HEK293 (cell line): ENCODE measurements around the gene SFXN3.

ENCODE experiments used
- CTCF ChIA-PET: fragments of 350-600 bp; formaldehyde crosslinking; extraction: SDS; loops from one replicate; lab custom pipeline; 2021; ENCODE audit warnings: antibody characterized with exemption; lab: Yijun Ruan, JAX
- POLR2A ChIA-PET: fragments of 300-600 bp; formaldehyde crosslinking; extraction: SDS; loops from one replicate; lab custom pipeline; 2020; ENCODE audit warnings: antibody characterized with exemption, inconsistent platforms; lab: Yijun Ruan, JAX
- H3K27ac ChIP-seq: fragments of 200-500 bp; sonication (Bioruptor generic); 2 replicates; pipeline ENCODE4 v1.5.1; 2014; ENCODE audit warnings: low read depth, low read length, control low read depth, inconsistent platforms; ENCODE audit errors: extremely low read depth
- H3K36me3 ChIP-seq, 2 experiments: fragments of 200-500 bp in 1 of 2; sonication (Bioruptor generic) in 1 of 2; 1 replicate in 1 of 2; 2 replicates in 1 of 2; pipeline ENCODE4 v1.5.1; 2014 to 2017; ENCODE audit warnings: inconsistent platforms in 2 of 2, low read length in 2 of 2; ENCODE audit not compliant: control insufficient read depth in 2 of 2, insufficient read depth in 1 of 2
- H3K4me1 ChIP-seq: fragments of 200-500 bp; sonication (Bioruptor generic); 2 replicates; pipeline ENCODE4 v1.5.1; 2014; ENCODE audit warnings: mild to moderate bottlenecking, low read length, inconsistent platforms; ENCODE audit not compliant: control insufficient read depth, insufficient read depth
- H3K4me3 ChIP-seq: 2 replicates; pipeline ENCODE4 v1.5.1; 2011; ENCODE audit warnings: low read depth, mild to moderate bottlenecking, control low read depth, low read length, moderate library complexity
- H3K9me3 ChIP-seq: fragments of 200-500 bp; sonication (Bioruptor generic); 2 replicates; pipeline ENCODE4 v1.5.1; 2014; ENCODE audit warnings: low read depth, low read length, inconsistent platforms; ENCODE audit not compliant: control insufficient read depth, insufficient read depth
- EGR2 ChIP-seq: fragments of 450-650 bp; formaldehyde crosslinking; IDR thresholded peaks from 2 replicates; pipeline ENCODE4 v1.5.1; 2016; ENCODE audit warnings: low read depth, missing biosample characterization, missing genetic modification characterization
- GLIS1 ChIP-seq: fragments of 450-650 bp; formaldehyde crosslinking; IDR thresholded peaks from 2 replicates; pipeline ENCODE4 v1.5.1; 2016; ENCODE audit warnings: missing biosample characterization, missing genetic modification characterization
- GLIS2 ChIP-seq: fragments of 450-650 bp; formaldehyde crosslinking; IDR thresholded peaks from 2 replicates; pipeline ENCODE4 v1.5.1; 2016; ENCODE audit warnings: missing biosample characterization, missing genetic modification characterization
- KLF1 ChIP-seq: fragments of 450-650 bp; formaldehyde crosslinking; IDR thresholded peaks from 2 replicates; pipeline ENCODE4 v1.5.1; 2016; ENCODE audit warnings: missing biosample characterization, missing genetic modification characterization
- KLF9 ChIP-seq: fragments of 450-650 bp; formaldehyde crosslinking; IDR thresholded peaks from 2 replicates; pipeline ENCODE4 v1.5.1; 2016; ENCODE audit warnings: missing biosample characterization, missing genetic modification characterization, low read depth
- OSR2 ChIP-seq: fragments of 450-650 bp; formaldehyde crosslinking; IDR thresholded peaks from 2 replicates; pipeline ENCODE4 v1.5.1; 2016; ENCODE audit warnings: missing biosample characterization, missing genetic modification characterization
- PBX3 ChIP-seq: sonication (generic); formaldehyde crosslinking; IDR thresholded peaks from 2 replicates; pipeline ENCODE4 v1.8.1; 2022; ENCODE audit warnings: mild to moderate bottlenecking, moderate library complexity, missing genetic modification reagents
- SP2 ChIP-seq: fragments of 450-650 bp; formaldehyde crosslinking; IDR thresholded peaks from 2 replicates; pipeline ENCODE4 v1.5.1; 2016; ENCODE audit warnings: missing biosample characterization, missing genetic modification characterization
- SP3 ChIP-seq: fragments of 450-650 bp; formaldehyde crosslinking; IDR thresholded peaks from 2 replicates; pipeline ENCODE4 v1.5.1; 2016; ENCODE audit warnings: missing biosample characterization, missing genetic modification characterization
- WT1 ChIP-seq: fragments of 450-650 bp; formaldehyde crosslinking; IDR thresholded peaks from 2 replicates; pipeline ENCODE4 v1.5.1; 2016; ENCODE audit warnings: missing biosample characterization, missing genetic modification characterization
- ZBTB17 ChIP-seq: fragments of 450-650 bp; formaldehyde crosslinking; IDR thresholded peaks from 2 replicates; pipeline ENCODE4 v1.5.1; 2016; ENCODE audit warnings: missing biosample characterization, missing genetic modification characterization
- ZBTB20 ChIP-seq: fragments of 450-650 bp; formaldehyde crosslinking; IDR thresholded peaks from 2 replicates; pipeline ENCODE4 v1.5.1; 2016; ENCODE audit warnings: missing biosample characterization, missing genetic modification characterization
- ZBTB48 ChIP-seq: fragments of 450-650 bp; formaldehyde crosslinking; IDR thresholded peaks from 2 replicates; pipeline ENCODE4 v1.5.1; 2016; ENCODE audit warnings: missing biosample characterization, missing genetic modification characterization
- ZNF223 ChIP-seq: fragments of 450-650 bp; formaldehyde crosslinking; IDR thresholded peaks from 2 replicates; pipeline ENCODE4 v1.5.1; 2016; ENCODE audit warnings: missing biosample characterization, missing genetic modification characterization
- ZNF423 ChIP-seq: fragments of 450-650 bp; formaldehyde crosslinking; IDR thresholded peaks from 2 replicates; pipeline ENCODE4 v1.5.1; 2016; ENCODE audit warnings: missing biosample characterization, missing genetic modification characterization
- ZNF501 ChIP-seq: fragments of 450-650 bp; formaldehyde crosslinking; IDR thresholded peaks from 2 replicates; pipeline ENCODE4 v1.5.1; 2016; ENCODE audit warnings: missing biosample characterization, missing genetic modification characterization
- ZNF76 ChIP-seq: fragments of 450-650 bp; formaldehyde crosslinking; IDR thresholded peaks from 2 replicates; pipeline ENCODE4; 2016; ENCODE audit warnings: low read depth, missing biosample characterization, missing genetic modification characterization, borderline replicate concordance
- ZSCAN16 ChIP-seq: fragments of 450-650 bp; formaldehyde crosslinking; IDR thresholded peaks from 2 replicates; pipeline ENCODE4 v1.5.1; 2016; ENCODE audit warnings: missing biosample characterization, missing genetic modification characterization
- ZXDB ChIP-seq: fragments of 450-650 bp; formaldehyde crosslinking; IDR thresholded peaks from 2 replicates; pipeline ENCODE4 v1.5.1; 2016; ENCODE audit warnings: missing biosample characterization, missing genetic modification characterization
- TF ChIP-seq, protein P1 (sequence below): fragments of 450-650 bp; formaldehyde crosslinking; IDR thresholded peaks from 2 replicates; pipeline ENCODE4 v1.5.1; 2016; ENCODE audit warnings: missing biosample characterization, missing genetic modification characterization
- TF ChIP-seq, protein P2 (sequence below): fragments of 450-650 bp; formaldehyde crosslinking; IDR thresholded peaks from 2 replicates; pipeline ENCODE4 v1.5.1; 2016; ENCODE audit warnings: missing biosample characterization, missing genetic modification characterization
- TF ChIP-seq, protein P3 (sequence below): fragments of 450-650 bp; formaldehyde crosslinking; conservative IDR thresholded peaks from 2 replicates; pipeline ENCODE4 v1.5.1; 2016; ENCODE audit warnings: low read depth, missing biosample characterization, missing genetic modification characterization
- TF ChIP-seq, protein P4 (sequence below): fragments of 450-650 bp; formaldehyde crosslinking; IDR thresholded peaks from 2 replicates; pipeline ENCODE4 v1.5.1; 2017; ENCODE audit warnings: missing biosample characterization, missing genetic modification characterization
- TF ChIP-seq, protein P5 (sequence below): fragments of 450-650 bp; IDR thresholded peaks from 2 replicates; pipeline ENCODE4 v1.5.1; 2018; ENCODE audit warnings: missing biosample characterization, missing genetic modification characterization

The SFXN3 gene

DNA sequence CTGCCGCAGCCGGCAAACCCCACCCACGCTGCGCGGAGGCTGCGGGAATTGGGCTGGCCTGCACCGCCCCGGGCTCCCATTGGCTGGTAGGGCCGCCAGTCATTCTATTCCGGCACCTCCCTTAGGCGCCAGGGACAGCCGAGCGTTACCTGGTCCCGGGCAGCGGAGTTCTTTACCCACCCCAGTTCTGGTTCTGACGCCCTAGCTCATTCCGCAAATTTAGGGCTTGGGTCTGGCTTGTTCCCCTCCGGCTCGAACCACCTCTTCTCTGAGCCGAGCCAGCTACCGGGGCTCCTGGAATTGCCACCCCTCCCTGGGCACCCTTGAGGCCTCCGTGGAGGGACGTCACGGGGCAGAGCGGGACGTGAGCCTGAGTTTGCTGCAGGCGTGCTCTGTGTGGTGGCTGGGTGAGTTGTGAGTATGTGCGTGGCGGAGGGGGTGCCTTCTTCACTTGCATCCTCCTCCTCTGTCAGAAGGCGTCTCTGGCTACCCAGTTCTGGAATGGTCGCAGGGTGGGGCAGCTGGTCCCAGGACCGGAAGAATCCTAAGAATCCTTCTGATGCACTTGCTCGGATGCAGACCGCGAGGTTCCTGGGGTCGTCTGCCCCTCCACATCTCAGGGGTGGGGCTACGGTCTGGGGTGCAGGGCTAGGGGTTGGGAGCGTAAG is at the start of gene SFXN3, which contains the start of gene PDZD7:
TSS of gene SFXN3 (plus strand) at position 107 of the 668 bp plus-strand sequence. CDS start 3,461 bp downstream, outside the sequence.
TSS of gene PDZD7 (minus strand) at position 2 of the 668 bp plus-strand sequence. CDS start 910 bp downstream, outside the sequence.
- peak within 1 kb of the TSS; percentile 45 for H3K4me3 ChIP-seq
- POLR2A ChIA-PET, result interaction anchor here (1.0 to 2.6 kb wide), 8 partner anchors 9 to 119 kb away, joined by 3 to 29 read pairs (median 8); partner anchors contain the start of genes KAZALD1 and SLF2
- peaks cover 0 to 7% of the 10 kb centered on the region in 2 experiments; a peak in 1 of 3 replicates for H3K36me3 ChIP-seq
- CTCF ChIA-PET, result interaction anchor here (0.6 to 6.9 kb wide), 15 partner anchors 10 to 1613 kb away, joined by 3 to 129 read pairs (median 3); partner anchors contain the start of gene LZTS2
- no peaks in the 10 kb centered on the region for H3K9me3 ChIP-seq
- peak within 1 kb of the TSS; percentile 64 for H3K27ac ChIP-seq
- H3K4me1 ChIP-seq, result peaks cover 20% of the 10 kb centered on the region
- TF ChIP-seq, protein P1, sequence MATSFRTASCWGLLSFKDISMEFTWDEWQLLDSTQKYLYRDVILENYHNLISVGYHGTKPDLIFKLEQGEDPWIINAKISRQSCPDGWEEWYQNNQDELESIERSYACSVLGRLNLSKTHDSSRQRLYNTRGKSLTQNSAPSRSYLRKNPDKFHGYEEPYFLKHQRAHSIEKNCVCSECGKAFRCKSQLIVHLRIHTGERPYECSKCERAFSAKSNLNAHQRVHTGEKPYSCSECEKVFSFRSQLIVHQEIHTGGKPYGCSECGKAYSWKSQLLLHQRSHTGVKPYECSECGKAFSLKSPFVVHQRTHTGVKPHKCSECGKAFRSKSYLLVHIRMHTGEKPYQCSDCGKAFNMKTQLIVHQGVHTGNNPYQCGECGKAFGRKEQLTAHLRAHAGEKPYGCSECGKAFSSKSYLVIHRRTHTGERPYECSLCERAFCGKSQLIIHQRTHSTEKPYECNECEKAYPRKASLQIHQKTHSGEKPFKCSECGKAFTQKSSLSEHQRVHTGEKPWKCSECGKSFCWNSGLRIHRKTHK (tag by site-specific recombination), result no peak
- TF ChIP-seq WT1 (tag by site-specific recombination) (peak; percentile 66), ZNF223 (tag by site-specific recombination) (peak; percentile 30; the same call in 1 of the 2 replicates), ZNF76 (tag by site-specific recombination) (0 out of 2 replicates have a peak, but pooled peaks have one; percentile 9), GLIS1 (tag by site-specific recombination) (peak; percentile 51; the same call in 1 of the 2 replicates), ZXDB (tag by site-specific recombination) (0 out of 2 replicates have a peak, but pooled peaks have one; percentile 11), KLF9 (tag by site-specific recombination) (no peak), OSR2 (tag by site-specific recombination) (peak; percentile 57), SP2 (tag by site-specific recombination) (peak; percentile 93), PBX3 (CRISPR knock-in tag) (peak; percentile 98), ZBTB20 (tag by site-specific recombination) (peak; percentile 95), ZNF423 (tag by site-specific recombination) (no peak), KLF1 (tag by site-specific recombination) (peak; percentile 52), SP3 (tag by site-specific recombination) (peak; percentile 83), ZSCAN16 (tag by site-specific recombination) (0 out of 2 replicates have a peak, but pooled peaks have one; percentile 16), ZBTB17 (peak; percentile 93), ZBTB48 (peak; percentile 77), EGR2 (peak; percentile 78), GLIS2 (peak; percentile 69; the same call in 1 of the 2 replicates), ZNF501 (tag by site-specific recombination) (peak; percentile 58; the same call in 1 of the 2 replicates)
- TF ChIP-seq, protein P2, sequence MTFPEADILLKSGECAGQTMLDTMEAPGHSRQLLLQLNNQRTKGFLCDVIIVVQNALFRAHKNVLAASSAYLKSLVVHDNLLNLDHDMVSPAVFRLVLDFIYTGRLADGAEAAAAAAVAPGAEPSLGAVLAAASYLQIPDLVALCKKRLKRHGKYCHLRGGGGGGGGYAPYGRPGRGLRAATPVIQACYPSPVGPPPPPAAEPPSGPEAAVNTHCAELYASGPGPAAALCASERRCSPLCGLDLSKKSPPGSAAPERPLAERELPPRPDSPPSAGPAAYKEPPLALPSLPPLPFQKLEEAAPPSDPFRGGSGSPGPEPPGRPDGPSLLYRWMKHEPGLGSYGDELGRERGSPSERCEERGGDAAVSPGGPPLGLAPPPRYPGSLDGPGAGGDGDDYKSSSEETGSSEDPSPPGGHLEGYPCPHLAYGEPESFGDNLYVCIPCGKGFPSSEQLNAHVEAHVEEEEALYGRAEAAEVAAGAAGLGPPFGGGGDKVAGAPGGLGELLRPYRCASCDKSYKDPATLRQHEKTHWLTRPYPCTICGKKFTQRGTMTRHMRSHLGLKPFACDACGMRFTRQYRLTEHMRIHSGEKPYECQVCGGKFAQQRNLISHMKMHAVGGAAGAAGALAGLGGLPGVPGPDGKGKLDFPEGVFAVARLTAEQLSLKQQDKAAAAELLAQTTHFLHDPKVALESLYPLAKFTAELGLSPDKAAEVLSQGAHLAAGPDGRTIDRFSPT (tag by site-specific recombination), result peak; percentile 66; the same call in 1 of the 2 replicates
- TF ChIP-seq, protein P3, sequence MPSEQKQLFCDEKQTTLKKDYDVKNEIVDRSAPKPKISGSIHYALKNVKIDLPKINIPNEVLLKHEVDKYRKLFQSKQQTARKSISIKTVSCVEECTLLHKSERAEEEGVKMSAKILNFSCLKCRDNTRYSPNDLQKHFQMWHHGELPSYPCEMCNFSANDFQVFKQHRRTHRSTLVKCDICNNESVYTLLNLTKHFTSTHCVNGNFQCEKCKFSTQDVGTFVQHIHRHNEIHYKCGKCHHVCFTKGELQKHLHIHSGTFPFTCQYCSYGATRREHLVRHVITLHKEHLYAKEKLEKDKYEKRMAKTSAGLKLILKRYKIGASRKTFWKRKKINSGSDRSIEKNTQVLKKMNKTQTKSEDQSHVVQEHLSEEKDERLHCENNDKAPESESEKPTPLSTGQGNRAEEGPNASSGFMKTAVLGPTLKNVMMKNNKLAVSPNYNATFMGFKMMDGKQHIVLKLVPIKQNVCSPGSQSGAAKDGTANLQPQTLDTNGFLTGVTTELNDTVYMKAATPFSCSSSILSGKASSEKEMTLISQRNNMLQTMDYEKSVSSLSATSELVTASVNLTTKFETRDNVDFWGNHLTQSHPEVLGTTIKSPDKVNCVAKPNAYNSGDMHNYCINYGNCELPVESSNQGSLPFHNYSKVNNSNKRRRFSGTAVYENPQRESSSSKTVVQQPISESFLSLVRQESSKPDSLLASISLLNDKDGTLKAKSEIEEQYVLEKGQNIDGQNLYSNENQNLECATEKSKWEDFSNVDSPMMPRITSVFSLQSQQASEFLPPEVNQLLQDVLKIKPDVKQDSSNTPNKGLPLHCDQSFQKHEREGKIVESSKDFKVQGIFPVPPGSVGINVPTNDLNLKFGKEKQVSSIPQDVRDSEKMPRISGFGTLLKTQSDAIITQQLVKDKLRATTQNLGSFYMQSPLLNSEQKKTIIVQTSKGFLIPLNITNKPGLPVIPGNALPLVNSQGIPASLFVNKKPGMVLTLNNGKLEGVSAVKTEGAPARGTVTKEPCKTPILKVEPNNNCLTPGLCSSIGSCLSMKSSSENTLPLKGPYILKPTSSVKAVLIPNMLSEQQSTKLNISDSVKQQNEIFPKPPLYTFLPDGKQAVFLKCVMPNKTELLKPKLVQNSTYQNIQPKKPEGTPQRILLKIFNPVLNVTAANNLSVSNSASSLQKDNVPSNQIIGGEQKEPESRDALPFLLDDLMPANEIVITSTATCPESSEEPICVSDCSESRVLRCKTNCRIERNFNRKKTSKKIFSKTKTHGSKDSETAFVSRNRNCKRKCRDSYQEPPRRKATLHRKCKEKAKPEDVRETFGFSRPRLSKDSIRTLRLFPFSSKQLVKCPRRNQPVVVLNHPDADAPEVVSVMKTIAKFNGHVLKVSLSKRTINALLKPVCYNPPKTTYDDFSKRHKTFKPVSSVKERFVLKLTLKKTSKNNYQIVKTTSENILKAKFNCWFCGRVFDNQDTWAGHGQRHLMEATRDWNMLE, result no peak
- TF ChIP-seq, protein P4, sequence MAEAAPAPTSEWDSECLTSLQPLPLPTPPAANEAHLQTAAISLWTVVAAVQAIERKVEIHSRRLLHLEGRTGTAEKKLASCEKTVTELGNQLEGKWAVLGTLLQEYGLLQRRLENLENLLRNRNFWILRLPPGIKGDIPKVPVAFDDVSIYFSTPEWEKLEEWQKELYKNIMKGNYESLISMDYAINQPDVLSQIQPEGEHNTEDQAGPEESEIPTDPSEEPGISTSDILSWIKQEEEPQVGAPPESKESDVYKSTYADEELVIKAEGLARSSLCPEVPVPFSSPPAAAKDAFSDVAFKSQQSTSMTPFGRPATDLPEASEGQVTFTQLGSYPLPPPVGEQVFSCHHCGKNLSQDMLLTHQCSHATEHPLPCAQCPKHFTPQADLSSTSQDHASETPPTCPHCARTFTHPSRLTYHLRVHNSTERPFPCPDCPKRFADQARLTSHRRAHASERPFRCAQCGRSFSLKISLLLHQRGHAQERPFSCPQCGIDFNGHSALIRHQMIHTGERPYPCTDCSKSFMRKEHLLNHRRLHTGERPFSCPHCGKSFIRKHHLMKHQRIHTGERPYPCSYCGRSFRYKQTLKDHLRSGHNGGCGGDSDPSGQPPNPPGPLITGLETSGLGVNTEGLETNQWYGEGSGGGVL (tag by site-specific recombination), result peak; percentile 19; the same call in 1 of the 2 replicates
- TF ChIP-seq, protein P5, sequence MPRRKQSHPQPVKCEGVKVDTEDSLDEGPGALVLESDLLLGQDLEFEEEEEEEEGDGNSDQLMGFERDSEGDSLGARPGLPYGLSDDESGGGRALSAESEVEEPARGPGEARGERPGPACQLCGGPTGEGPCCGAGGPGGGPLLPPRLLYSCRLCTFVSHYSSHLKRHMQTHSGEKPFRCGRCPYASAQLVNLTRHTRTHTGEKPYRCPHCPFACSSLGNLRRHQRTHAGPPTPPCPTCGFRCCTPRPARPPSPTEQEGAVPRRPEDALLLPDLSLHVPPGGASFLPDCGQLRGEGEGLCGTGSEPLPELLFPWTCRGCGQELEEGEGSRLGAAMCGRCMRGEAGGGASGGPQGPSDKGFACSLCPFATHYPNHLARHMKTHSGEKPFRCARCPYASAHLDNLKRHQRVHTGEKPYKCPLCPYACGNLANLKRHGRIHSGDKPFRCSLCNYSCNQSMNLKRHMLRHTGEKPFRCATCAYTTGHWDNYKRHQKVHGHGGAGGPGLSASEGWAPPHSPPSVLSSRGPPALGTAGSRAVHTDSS, result peak; percentile 80
